Amniotic stem cell (primary cell): Measurements from ENCODE around the gene TAF11L4.
"Not testable (repeated sequence)": the region's sequence is repeated elsewhere in the genome, so short reads cannot be mapped to it uniquely, and the experiment has no call there.

ENCODE experiments used
- DNase-seq: peaks from one replicate; lab custom pipeline; 2025; lab: John Stamatoyannopoulos, UW

Gene TAF11L4

GRCh38 chr5:17521501-17521900, at the start of gene TAF11L4:
Gene TAF11L4 (plus strand): TSS chr5:17521801.
- not testable (repeated sequence) for DNase-seq

GRCh38 chr5:17475064-17475463, 46.5 kb upstream of the TAF11L4 start:
- DNase-seq, result not testable (repeated sequence)

GRCh38 chr5:17477043-17477442, 44.6 kb upstream of the TAF11L4 start:
- no peak for DNase-seq

GRCh38 chr5:17477573-17478265, 43.9 kb upstream of the TAF11L4 start:
- no peak for DNase-seq

GRCh38 chr5:17481378-17481777, 40.2 kb upstream of the TAF11L4 start:
- no peak for DNase-seq

GRCh38 chr5:17482790-17483189, 38.8 kb upstream of the TAF11L4 start:
- DNase-seq, result no peak

GRCh38 chr5:17486464-17487173, 35.0 kb upstream of the TAF11L4 start:
- DNase-seq, result not testable (repeated sequence)

- no peak for DNase-seq
These were observed 34.5 kb upstream of the TAF11L4 start for GRCh38 chr5:17487174-17487512.

- DNase-seq, result not testable (repeated sequence)
These were observed 30.3 kb upstream of the TAF11L4 start for GRCh38 chr5:17491257-17491656.

GRCh38 chr5:17492770-17493169, 28.8 kb upstream of the TAF11L4 start:
- DNase-seq, result no peak

- DNase-seq, result no peak
These were observed 24.2 kb upstream of the TAF11L4 start for GRCh38 chr5:17497446-17497845.

GRCh38 chr5:17497931-17498330, 23.7 kb upstream of the TAF11L4 start, which contains the start of gene TAF11L2:
Gene TAF11L2 (plus strand): TSS chr5:17498231.
- DNase-seq, result not testable (repeated sequence)

GRCh38 chr5:17511775-17512325, 9.8 kb upstream of the TAF11L4 start:
- no peak for DNase-seq

GRCh38 chr5:17517526-17517925, 4.1 kb upstream of the TAF11L4 start:
- not testable (repeated sequence) for DNase-seq

- not testable (repeated sequence) for DNase-seq
These were observed 3.5 kb upstream of the TAF11L4 start, which contains the start of gene TAF11L3 for GRCh38 chr5:17518067-17518466. Gene TAF11L3 (plus strand): TSS chr5:17518367.

- not testable (repeated sequence) for DNase-seq
These were observed 2.1 kb upstream of the TAF11L4 start for GRCh38 chr5:17519508-17519907.

- DNase-seq, result not testable (repeated sequence)
These were observed 3.3 kb downstream of the TAF11L4 start, which contains the start of gene TAF11L5 for GRCh38 chr5:17524935-17525334. Gene TAF11L5 (plus strand): TSS chr5:17525235.

- DNase-seq, result not testable (repeated sequence)
These were observed 4.9 kb downstream of the TAF11L4 start for GRCh38 chr5:17526504-17526903.

- DNase-seq, result not testable (repeated sequence)
These were observed 6.8 kb downstream of the TAF11L4 start, which contains the start of gene TAF11L6 for GRCh38 chr5:17528369-17528768. Gene TAF11L6 (plus strand): TSS chr5:17528669.
